ENCODE measurements around the gene GRM5.

GRM5 gene

GRCh38 chr11:88520391-88520790 is 545.4 kb downstream of the GRM5 start:
- Mint-ChIP-seq H3K4me3 (no peak overlapping the region), H3K27ac (no peak overlapping the region), H3K4me1 (no peaks in the 10 kb centered on the region), H3K9me3 (no peaks in the 10 kb centered on the region), H3K36me3 (no peaks in the 10 kb centered on the region), H3K27me3 (no peaks in the 10 kb centered on the region)
- no peak for ATAC-seq

- H3K9me3 Mint-ChIP-seq, result no peaks in the 10 kb centered on the region
- ATAC-seq, result no peak
- H3K27me3 Mint-ChIP-seq, result peaks cover 15% of the 10 kb centered on the region
- H3K36me3 Mint-ChIP-seq, result no peaks in the 10 kb centered on the region
- no peaks in the 10 kb centered on the region for H3K4me1 Mint-ChIP-seq
- H3K4me3 Mint-ChIP-seq, result no peak overlapping the region
- H3K27ac Mint-ChIP-seq, result no peak overlapping the region
Observed at GRCh38 chr11:88515002-88515401, 550.8 kb downstream of the GRM5 start.

DNA sequence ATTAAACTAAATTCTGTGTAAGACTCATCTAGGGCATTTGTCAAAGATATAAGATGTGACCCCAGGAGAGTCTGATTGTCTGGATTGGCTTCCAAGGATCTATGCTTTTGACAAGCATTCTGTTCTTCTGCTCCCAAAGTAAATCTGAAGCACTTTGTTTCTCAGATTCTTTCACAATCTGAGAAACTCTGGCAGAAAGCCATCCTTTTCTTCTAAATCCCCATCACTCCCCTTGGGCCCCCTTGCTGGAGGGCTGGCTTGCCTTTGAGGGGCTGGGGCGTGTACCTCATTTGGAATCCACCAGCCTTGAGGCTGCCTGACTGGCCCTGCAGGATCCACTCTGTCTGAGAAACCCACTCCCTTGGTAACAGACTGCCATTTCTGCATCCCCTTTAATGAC is 554.8 kb downstream of the GRM5 start:
- Mint-ChIP-seq H3K4me1 (peaks cover 14% of the 10 kb centered on the region), H3K27ac (no peak overlapping the region), H3K9me3 (no peaks in the 10 kb centered on the region), H3K36me3 (no peaks in the 10 kb centered on the region), H3K27me3 (peaks cover 41% of the 10 kb centered on the region), H3K4me3 (no peak overlapping the region)
- ATAC-seq, result no peak

DNA sequence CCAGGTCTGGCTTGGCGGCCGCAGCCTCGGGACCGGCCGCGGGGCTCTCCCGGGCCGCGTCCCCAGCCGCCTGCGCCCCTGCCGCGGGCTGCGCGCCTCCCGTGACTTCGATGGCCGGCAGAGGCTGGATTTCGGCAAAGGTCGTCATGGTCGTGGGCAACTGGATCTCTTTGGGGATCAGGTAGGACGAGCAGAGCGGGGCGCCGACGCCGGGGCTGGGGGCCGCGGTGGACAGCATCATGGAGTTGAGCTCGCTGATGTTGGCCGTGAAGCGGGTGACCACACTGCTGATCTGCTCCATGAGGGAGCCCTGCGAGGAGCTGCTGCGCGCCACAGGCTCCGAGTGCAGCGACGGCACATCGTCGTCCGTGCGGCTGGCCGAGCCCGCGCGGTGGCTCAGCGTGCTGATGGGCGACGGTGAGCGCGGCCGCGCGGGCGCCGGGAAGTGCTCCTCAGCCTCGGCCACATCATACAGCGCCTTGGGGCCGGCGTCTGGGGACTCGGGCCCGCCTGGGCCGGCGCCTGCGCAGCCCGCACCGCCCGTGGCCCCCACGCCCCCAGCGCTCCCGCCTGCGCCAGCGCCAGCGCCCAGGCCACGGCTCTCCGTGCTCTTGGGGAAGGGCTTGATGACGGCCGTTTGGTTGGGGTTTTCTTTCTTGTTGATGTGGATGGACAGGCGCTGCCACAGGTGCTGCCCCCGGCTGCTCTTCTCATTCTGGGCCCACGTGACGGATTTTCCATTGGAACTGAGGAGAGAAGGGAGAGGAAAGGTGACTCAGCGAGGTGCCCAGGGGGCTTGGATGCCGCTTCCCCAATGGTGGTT is 556.8 kb downstream of the GRM5 start:
- Mint-ChIP-seq H3K36me3 (no peaks in the 10 kb centered on the region), H3K4me3 (peak overlapping the region; percentile 16), H3K4me1 (peaks cover 14% of the 10 kb centered on the region), H3K27ac (no peak overlapping the region), H3K27me3 (peaks cover 41% of the 10 kb centered on the region), H3K9me3 (no peaks in the 10 kb centered on the region)
- peak; percentile 49 for ATAC-seq

DNA sequence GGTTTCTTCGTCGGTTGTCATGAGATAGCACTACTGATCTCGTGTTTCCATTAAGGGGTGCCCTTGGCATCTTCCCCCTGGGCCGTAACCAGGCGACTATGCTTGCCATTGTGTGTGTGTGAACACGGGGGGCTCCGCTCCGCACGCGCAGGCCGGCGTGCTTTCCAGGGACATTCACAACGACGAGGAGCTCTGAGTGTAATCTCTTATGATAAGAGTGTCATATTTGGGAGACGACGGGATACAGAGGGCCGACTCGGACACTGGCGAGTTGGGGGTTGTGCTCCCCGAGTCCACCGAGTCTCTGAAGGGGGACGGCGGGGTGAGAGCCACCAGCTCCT is 557.4 kb downstream of the GRM5 start:
- Mint-ChIP-seq H3K36me3 (no peaks in the 10 kb centered on the region), H3K9me3 (no peaks in the 10 kb centered on the region), H3K27ac (no peak overlapping the region), H3K4me3 (peak overlapping the region; percentile 45), H3K4me1 (peaks cover 14% of the 10 kb centered on the region), H3K27me3 (peaks cover 41% of the 10 kb centered on the region)
- no peak for ATAC-seq

DNA sequence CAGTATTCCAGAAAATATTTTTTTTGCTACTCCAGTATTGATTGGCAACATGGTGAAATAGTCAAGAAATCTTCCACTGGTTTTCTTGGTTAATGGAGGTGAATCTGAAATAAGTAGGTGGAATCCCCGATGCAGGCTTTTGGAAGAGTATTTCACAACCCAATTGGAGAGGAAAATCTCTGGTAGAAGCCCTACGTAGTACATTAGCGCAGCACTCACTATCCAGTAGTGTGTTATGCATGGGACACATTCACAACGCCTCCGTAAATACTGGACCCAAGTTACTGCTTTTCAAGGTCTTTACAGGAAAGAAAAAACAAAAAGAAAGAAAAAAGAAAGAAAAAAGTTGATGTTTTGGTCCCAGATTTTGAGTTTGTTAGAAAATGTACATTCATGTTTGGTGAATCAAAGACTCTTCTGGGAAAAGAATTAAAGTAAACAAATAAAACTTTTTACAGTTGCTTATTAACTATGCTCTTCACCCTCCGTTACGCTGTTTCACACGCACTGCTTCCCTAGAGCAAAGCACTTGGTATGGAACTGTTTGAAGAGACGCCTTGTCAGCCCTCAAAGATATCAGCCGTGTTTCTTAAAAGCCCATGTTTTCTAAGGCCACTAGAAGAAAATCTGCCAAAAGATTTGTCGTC is 557.9 kb downstream of the GRM5 start:
- no peak for ATAC-seq
- H3K9me3 Mint-ChIP-seq, result no peaks in the 10 kb centered on the region
- no peak overlapping the region for H3K4me3 Mint-ChIP-seq
- H3K36me3 Mint-ChIP-seq, result no peaks in the 10 kb centered on the region
- peaks cover 14% of the 10 kb centered on the region for H3K4me1 Mint-ChIP-seq
- no peak overlapping the region for H3K27ac Mint-ChIP-seq
- peaks cover 41% of the 10 kb centered on the region for H3K27me3 Mint-ChIP-seq

DNA sequence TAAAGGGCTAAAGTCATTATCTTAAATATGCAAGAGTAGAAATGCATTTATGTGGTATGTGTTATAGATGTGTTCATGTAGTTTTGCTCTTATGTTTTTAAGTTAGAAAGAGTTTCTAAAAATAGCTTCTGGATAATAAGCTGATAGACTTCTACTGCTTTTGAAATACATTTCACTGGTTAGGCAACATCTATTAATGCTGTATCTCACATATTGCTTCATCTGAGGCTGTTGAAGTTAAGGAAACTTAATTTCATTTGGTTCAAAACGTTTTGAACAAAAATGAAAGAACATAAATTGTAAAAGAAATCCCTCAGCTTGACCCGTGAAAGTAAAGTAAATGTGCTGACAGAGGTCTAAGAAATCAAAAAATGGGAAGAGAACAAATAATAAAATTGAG is 564.2 kb downstream of the GRM5 start:
- Mint-ChIP-seq H3K36me3 (no peaks in the 10 kb centered on the region), H3K4me3 (no peak overlapping the region), H3K9me3 (peaks cover 2% of the 10 kb centered on the region), H3K27me3 (peaks cover 14% of the 10 kb centered on the region), H3K27ac (no peak overlapping the region), H3K4me1 (no peaks in the 10 kb centered on the region)
- ATAC-seq, result no peak

DNA sequence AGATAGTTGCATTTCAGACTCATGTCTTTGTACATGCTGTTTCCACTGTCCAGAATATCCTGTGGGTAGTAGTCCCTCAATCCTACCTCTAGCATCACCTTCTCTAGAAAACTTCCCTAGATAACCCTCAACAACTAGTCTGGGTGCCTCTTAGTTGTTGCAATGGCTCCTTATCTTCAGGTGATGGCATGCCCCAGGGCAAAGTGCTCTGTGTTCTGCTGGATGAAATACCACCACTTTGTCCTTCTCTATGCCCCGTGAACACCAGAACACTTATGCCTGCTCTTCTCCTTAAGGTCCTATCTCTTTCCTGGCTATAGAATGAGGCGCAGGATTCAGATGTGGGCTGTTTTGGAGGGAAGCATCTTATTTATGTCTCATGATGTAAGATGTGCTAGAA is 569.9 kb downstream of the GRM5 start:
- Mint-ChIP-seq H3K36me3 (no peaks in the 10 kb centered on the region), H3K4me3 (no peak overlapping the region), H3K27ac (no peak overlapping the region), H3K9me3 (peaks cover 2% of the 10 kb centered on the region), H3K4me1 (no peaks in the 10 kb centered on the region), H3K27me3 (peaks cover 4% of the 10 kb centered on the region)
- ATAC-seq, result no peak

DNA sequence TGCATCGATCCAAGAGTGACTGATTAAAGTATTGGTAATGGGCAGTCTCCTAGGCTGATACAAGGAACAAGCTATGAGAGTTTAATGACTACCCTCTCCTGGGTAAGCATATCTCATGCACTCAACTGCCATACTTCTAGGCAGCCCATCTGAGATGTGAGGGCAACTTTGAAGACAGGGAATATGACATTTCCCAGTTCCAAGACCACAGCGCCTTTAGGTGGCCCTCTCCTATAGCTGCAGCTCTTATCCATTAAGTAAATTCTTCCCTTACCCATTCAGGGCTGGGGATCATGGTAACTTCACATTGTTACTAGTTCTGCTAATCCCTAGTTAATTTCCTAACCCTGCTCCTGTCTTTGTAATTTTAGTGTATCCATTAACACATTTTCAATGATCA is 570.9 kb downstream of the GRM5 start:
- no peaks in the 10 kb centered on the region for H3K27me3 Mint-ChIP-seq

DNA sequence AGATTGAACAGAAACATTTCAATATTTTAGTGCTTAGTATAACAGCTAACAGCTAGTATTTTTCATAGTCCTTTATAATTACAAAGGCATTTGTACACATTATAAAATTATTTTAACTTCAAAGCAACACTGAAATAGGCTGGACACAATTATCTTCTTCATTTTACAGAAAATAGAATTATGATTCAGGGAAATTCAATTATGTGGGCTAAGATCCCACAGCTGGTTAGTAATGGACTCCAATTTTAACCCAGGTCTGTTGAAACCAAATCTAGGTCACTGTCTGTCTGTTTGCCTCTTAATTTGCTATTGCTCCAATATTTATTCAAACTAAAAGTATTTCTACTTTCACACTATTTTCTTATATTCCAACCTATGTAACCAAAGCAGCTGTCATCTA is 574.1 kb downstream of the GRM5 start:
- Mint-ChIP-seq H3K27me3 (no peaks in the 10 kb centered on the region), H3K9me3 (no peaks in the 10 kb centered on the region), H3K4me1 (no peaks in the 10 kb centered on the region), H3K4me3 (no peak overlapping the region), H3K27ac (no peak overlapping the region), H3K36me3 (no peaks in the 10 kb centered on the region)
- no peak for ATAC-seq

More for the DNA sequence above, 570.9 kb downstream of the GRM5 start:
- ATAC-seq, result no peak
- H3K4me3 Mint-ChIP-seq, result no peak overlapping the region
- no peaks in the 10 kb centered on the region for H3K36me3 Mint-ChIP-seq
- peaks cover 2% of the 10 kb centered on the region for H3K9me3 Mint-ChIP-seq
- H3K4me1 Mint-ChIP-seq, result no peaks in the 10 kb centered on the region
- H3K27ac Mint-ChIP-seq, result no peak overlapping the region

GRCh38 chr11:88489030-88489429 is 576.8 kb downstream of the GRM5 start:
- Mint-ChIP-seq H3K9me3 (no peaks in the 10 kb centered on the region), H3K27ac (no peak overlapping the region), H3K4me3 (no peak overlapping the region), H3K36me3 (no peaks in the 10 kb centered on the region), H3K27me3 (no peaks in the 10 kb centered on the region), H3K4me1 (peaks cover 6% of the 10 kb centered on the region)
- ATAC-seq, result no peak

GRCh38 chr11:88487646-88488045 is 578.1 kb downstream of the GRM5 start:
- no peak for ATAC-seq

GRCh38 chr11:88484873-88485621 is 580.7 kb downstream of the GRM5 start:
- no peaks in the 10 kb centered on the region for H3K36me3 Mint-ChIP-seq
- peaks cover 18% of the 10 kb centered on the region for H3K27me3 Mint-ChIP-seq
- H3K27ac Mint-ChIP-seq, result no peak overlapping the region
- no peak overlapping the region for H3K4me3 Mint-ChIP-seq
- H3K4me1 Mint-ChIP-seq, result peaks cover 6% of the 10 kb centered on the region
- peak; percentile 82 for ATAC-seq
- H3K9me3 Mint-ChIP-seq, result no peaks in the 10 kb centered on the region

More at GRCh38 chr11:88487646-88488045, 578.1 kb downstream of the GRM5 start:
- no peaks in the 10 kb centered on the region for H3K36me3 Mint-ChIP-seq
- H3K9me3 Mint-ChIP-seq, result no peaks in the 10 kb centered on the region
- no peak overlapping the region for H3K27ac Mint-ChIP-seq
- H3K4me3 Mint-ChIP-seq, result no peak overlapping the region
- H3K4me1 Mint-ChIP-seq, result peaks cover 6% of the 10 kb centered on the region
- H3K27me3 Mint-ChIP-seq, result peaks cover under 1% of the 10 kb centered on the region

GRCh38 chr11:88482871-88483301 is 582.9 kb downstream of the GRM5 start:
- no peaks in the 10 kb centered on the region for H3K9me3 Mint-ChIP-seq
- H3K4me1 Mint-ChIP-seq, result peaks cover 6% of the 10 kb centered on the region
- no peaks in the 10 kb centered on the region for H3K36me3 Mint-ChIP-seq
- H3K27ac Mint-ChIP-seq, result no peak overlapping the region
- peaks cover 26% of the 10 kb centered on the region for H3K27me3 Mint-ChIP-seq
- no peak for ATAC-seq
- no peak overlapping the region for H3K4me3 Mint-ChIP-seq

DNA sequence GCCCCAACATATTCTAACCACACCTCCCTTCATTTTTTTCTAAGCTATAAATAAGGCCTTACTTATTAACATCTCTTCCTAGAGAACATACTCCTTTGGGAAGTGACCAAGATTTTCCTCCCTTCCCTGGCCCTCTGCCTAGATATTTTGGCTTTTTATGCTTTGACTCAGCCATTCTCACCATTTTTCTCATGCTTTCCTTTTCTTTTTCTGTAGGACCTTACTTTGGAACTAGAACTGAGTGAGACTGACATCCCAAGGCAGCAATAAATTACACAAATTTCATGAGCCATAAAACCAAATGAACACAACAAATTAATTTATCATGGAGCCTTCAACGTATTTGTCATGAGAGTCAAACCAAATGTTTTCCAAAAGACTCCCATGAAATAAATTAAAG is 585.6 kb downstream of the GRM5 start:
- Mint-ChIP-seq H3K27me3 (peaks cover 26% of the 10 kb centered on the region), H3K9me3 (no peaks in the 10 kb centered on the region), H3K4me3 (no peak overlapping the region), H3K36me3 (no peaks in the 10 kb centered on the region), H3K27ac (no peak overlapping the region), H3K4me1 (peaks cover 6% of the 10 kb centered on the region)
- ATAC-seq, result no peak
